NCI-H1105 (cell line): Measurements from ENCODE around the gene SMC1B.
"Not testable (repeated sequence)": the region's sequence is repeated elsewhere in the genome, so short reads cannot be mapped to it uniquely, and the experiment has no call there.

Experiments used
- DNase-seq: peaks from one replicate; lab custom pipeline; 2025; lab: John Stamatoyannopoulos, UW

SMC1B gene

DNA sequence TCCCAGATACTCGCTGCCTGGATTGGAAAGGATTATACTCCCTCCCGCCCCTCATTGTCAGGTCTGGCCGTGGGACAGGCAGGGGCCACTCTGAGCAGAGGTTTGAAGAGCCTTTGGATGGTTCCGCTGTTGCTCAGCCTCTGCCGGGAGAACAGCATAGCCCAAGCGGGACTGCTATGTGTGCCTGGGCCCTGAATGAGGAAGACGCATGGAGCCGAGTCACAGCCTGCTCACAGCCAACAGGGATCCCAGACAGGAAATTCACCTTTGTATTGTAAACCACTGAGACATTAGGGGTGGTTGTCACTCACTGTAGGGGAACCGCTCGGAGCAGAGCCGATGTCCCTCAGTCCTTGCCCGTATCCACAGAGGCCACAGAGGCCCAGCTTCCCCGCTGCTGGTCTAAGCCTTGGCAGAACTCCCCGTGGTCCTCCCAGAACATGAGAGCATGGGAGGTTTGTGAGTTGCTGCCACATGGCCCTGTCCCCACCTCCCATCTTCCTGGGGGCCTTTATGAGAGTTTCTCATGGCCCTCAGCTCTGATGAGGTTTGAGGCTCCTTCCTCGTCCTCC, 114.4 kb downstream of the SMC1B start:
- DNase-seq = no peak

DNA sequence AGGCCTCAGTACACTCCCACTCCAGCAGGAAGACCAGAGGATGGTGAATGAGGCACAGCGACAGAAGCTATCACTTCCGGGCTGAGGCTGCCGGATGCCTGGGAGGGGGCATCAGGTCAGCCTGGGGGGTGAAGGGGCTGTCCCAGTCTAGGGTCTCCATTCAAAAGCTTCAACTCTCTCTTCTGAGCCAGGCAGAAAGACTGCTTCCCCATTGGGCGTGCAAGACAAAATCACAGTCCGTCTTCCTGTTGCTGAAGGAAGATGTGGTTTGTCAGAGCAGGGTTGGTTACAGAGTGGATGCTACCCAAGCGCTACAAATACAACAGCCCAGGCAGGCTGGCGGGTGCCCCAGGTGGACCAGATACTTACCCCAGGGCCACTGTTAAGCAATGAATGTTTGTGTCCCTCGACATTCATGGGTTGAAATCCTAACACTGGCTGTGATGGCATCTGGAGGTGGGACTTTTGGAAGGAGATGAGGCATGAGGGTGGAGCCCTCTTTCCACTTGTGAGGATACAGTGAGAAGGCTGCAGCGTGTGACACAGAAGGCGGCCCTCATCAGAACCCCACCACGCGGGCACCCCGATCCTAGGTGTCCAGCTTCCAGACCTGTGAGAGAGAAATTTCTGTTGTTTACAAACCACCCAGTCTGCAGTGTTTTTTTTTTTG, 116.6 kb downstream of the SMC1B start:
- no peak for DNase-seq

DNA sequence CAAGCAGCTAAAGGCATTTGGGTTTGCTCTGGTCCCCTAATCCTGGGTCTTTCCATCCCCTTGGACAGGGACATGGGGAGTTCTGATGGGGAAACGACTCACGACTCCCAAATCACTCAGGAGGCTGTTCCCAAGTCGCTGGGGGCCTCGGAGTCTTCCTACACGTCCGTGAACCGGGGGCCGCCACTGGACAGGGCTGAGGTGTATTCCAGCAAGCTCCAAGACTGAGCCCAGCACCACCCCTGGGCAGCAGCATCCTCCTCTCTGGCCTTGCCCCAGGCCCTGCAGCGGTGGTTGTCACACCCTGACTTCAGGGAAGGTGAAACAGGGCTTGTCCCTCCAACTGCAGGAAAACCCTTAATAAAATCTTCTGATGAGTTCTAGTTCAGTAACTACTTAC, 117.9 kb downstream of the SMC1B start:
- no peak for DNase-seq

DNA sequence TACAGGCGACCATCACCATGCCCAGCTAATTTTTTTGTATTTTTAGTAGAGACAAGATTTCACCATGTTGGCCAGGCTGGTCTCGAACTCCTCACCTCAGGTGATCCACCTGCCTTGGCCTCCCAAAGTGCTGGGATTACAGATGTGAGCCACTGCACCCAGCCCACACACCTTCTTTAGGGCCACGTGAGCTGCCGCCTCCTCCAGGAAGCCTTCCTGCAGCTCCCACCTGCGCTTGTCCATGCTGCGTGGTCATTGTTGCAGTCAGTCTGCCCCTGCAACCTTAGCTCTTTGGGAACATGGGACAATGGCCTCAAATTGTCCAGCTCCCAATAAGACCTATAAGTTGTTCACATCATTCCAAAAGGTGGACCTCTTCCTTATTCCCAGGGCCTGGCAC, 118.4 kb downstream of the SMC1B start:
- DNase-seq = not testable (repeated sequence)
